ENCODE results near the gene ARID4A.
A peak's percentile ranks its signal among the peaks of the same experiment; 100 is the strongest.

The ARID4A gene

DNA sequence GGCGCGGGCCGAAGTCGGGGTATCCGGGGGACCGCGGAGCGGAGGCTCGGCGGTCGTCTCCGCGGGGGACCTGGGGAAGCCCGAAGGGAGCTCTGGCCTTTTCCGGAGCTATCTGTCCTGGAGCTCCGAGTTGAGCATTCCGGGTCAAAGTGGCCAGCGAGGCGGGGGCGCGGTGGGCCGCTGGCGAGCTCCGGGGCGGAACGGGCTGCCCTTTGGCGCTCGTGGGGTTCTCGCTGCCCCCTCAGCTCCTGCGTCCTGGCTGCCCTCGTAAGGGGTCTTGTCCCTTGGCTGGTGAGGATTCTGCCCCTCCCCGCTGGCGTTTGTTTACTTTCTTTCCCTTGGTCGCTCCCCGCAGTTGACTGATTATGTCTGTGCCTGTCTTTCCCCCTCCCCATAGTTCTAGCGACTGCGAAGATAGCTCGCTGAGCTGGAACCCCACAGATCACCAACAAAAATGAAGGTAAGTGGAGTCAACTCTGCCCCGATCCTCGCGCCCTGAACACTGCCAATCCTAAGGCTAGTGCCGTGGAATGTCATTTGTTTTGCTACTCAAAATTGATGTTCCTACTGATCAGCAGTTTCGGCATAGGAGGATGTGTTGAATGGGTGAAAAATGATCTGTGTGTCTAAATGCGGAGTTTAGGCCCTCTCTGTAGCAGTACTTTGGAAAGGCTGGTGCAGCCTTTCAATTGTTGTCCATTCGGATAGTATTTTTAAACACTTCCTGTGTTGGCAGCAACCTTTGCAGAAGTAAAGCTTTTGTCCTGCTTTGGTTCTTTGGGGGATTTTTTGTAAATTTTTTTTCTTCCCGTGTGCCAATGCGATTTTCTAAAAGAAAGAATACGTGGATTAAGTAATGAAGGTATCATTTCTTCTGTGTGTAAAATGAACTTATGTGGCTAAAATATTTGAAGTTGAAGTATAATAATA lies 1.3 kb downstream of the ARID4A start:
- in situ Hi-C loops (cut with HindIII; ENCODE audit: low sequenced_read_pairs) = no loop called here
- H3K4me3 ChIP-seq (ENCODE audit: low read depth, low read length) = peak overlapping the region; percentile 59
- TF ChIP-seq, protein P1, sequence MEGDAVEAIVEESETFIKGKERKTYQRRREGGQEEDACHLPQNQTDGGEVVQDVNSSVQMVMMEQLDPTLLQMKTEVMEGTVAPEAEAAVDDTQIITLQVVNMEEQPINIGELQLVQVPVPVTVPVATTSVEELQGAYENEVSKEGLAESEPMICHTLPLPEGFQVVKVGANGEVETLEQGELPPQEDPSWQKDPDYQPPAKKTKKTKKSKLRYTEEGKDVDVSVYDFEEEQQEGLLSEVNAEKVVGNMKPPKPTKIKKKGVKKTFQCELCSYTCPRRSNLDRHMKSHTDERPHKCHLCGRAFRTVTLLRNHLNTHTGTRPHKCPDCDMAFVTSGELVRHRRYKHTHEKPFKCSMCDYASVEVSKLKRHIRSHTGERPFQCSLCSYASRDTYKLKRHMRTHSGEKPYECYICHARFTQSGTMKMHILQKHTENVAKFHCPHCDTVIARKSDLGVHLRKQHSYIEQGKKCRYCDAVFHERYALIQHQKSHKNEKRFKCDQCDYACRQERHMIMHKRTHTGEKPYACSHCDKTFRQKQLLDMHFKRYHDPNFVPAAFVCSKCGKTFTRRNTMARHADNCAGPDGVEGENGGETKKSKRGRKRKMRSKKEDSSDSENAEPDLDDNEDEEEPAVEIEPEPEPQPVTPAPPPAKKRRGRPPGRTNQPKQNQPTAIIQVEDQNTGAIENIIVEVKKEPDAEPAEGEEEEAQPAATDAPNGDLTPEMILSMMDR (IDR thresholded peaks at IDR 0.05; ENCODE audit: low read depth, low read length, missing control alignments) = no peak
- DNase-seq (ENCODE audit: low read depth) = no peak

DNA sequence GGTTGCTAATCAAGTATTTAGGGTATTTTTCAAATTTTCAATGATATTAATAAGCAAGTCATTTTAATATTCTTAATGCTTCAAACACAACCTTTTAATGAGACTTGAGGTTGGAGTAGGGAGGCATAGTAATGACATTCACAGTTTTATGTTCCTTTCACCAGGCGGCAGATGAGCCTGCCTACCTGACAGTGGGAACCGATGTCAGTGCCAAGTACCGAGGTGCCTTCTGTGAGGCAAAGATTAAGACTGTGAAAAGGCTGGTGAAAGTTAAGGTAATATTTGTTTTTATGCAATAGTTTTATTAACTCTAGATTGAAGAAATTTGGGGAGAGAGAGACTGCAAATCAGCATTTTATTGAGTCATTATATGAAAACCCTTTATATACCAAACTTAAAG lies 3.1 kb downstream of the ARID4A start:
- in situ Hi-C loops (cut with HindIII; ENCODE audit: low sequenced_read_pairs) = no loop called here
- TF ChIP-seq, protein P1 (IDR thresholded peaks at IDR 0.05; ENCODE audit: low read depth, low read length, missing control alignments) = no peak

DNA sequence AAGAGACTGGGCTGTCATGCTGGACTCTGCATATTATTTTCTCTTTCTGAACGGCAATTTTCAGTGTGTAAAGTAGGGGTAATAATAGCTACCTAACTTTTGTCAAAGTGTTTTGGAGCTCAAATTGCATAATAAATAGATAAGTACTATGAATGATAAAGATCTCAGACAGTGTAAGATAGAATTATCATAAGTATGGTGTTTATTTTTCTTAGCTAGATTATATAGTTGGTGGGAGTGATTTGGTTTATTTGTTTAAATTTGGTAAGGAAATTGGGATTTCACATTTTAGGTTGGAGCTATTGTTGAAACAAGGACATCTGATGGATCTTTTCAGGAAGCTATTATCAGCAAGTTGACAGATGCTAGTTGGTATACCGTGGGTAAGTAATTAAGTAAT lies 7.4 kb downstream of the ARID4A start:
- in situ Hi-C loops (cut with HindIII; ENCODE audit: low sequenced_read_pairs) = no loop called here
- no peak overlapping the region for H3K4me3 ChIP-seq (ENCODE audit: low read depth, low read length)
- TF ChIP-seq, protein P1 (IDR thresholded peaks at IDR 0.05; ENCODE audit: low read depth, low read length, missing control alignments) = no peak
- DNase-seq (ENCODE audit: low read depth) = no peak

More for the DNA sequence above, 3.1 kb downstream of the ARID4A start:
- DNase-seq (ENCODE audit: low read depth) = no peak
- H3K4me3 ChIP-seq (ENCODE audit: low read depth, low read length) = no peak overlapping the region

DNA sequence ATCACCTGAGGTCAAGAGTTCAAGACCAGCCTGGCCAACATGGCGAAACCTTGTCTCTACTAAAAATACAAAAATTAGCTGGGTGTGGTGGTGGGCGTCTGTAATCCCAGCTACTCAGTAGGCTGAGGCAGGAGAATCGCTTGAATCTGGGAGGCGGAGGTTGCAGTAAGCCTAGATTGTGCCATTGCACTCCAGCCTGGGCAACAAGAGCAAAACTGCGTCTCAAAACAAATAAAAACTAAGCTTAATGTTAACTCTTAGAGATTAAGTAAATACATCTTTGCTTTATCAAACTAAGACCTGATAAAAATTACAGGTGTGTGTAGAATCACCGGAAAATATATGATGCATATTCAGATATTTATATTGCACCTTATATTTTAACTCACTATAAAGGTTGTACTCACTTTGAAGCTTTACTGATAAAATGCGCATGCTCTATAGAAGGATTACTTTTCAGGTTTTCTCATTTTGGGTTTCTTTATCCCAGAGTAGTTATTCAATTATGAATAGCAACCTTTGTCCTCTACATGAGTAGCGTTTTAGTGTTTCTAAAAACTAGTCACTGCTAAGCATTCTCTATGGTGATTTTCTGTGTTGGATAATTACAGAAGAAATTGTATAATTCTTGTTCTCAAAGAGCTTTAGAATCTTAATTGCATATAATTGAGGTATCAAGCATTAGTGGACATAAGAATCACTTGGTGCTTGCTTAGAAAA lies 9.4 kb downstream of the ARID4A start:
- in situ Hi-C loops (cut with HindIII; ENCODE audit: low sequenced_read_pairs) = no loop called here
- H3K4me3 ChIP-seq (ENCODE audit: low read depth, low read length) = no peak overlapping the region
- no peak for DNase-seq (ENCODE audit: low read depth)
- TF ChIP-seq, protein P1 (IDR thresholded peaks at IDR 0.05; ENCODE audit: low read depth, low read length, missing control alignments) = no peak

DNA sequence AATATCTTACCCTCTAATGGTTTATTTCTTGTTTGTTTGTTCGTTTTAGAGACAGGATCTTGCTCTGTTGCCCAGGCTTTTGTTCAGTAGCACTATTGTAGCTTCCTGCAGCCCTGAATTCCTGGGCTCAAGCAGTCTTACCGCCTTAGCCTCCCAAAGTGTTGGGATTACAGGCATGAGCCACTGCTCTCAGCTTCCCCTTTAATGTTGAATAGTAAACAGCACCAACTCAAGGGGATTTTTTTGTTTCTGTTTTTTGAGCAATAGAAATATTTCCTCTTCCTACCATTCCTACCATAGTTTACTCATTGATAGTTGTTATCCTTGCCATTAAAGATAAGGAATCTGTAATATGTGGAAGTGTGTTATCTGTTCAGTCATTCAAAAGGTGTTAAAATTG lies 10.7 kb downstream of the ARID4A start:
- in situ Hi-C loops (cut with HindIII; ENCODE audit: low sequenced_read_pairs) = no loop called here
- TF ChIP-seq, protein P1 (IDR thresholded peaks at IDR 0.05; ENCODE audit: low read depth, low read length, missing control alignments) = no peak
- no peak for DNase-seq (ENCODE audit: low read depth)

DNA sequence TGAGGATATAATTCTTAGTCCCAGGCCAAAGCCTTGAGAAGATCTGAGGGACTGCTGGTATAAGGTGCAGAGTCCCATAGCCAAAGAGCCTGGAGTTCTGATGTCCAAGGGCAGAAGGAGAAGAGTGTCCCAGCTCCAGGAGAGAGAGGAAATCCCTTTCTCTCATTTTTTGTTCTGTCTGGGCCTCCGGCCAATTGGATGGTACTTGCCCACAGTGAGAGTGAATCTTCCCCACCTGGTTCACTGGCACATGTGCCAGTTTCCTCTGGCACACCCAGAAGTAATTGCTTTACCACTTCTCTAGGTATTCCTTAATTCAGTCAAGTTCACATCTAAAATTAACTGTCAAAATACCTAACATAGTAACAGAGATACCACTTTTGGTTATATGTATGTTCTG lies 15.3 kb downstream of the ARID4A start:
- H3K4me3 ChIP-seq (ENCODE audit: low read depth, low read length) = no peak overlapping the region
- in situ Hi-C loops (cut with HindIII; ENCODE audit: low sequenced_read_pairs) = no loop called here
- DNase-seq (ENCODE audit: low read depth) = no peak
- TF ChIP-seq, protein P1 (IDR thresholded peaks at IDR 0.05; ENCODE audit: low read depth, low read length, missing control alignments) = no peak

More for the DNA sequence above, 10.7 kb downstream of the ARID4A start:
- H3K4me3 ChIP-seq (ENCODE audit: low read depth, low read length) = no peak overlapping the region

All from astrocyte of the cerebellum (primary cell).